ENCODE results near the gene PRKCA.

GRCh38 chr17:66300956-66301355 lies 1.5 kb upstream of the PRKCA start:
- no peak for TF ChIP-seq GABPB1 (CRISPR knock-in tag; IDR thresholded peaks at IDR 0.05)
- no peak for TF ChIP-seq CTCF (IDR thresholded peaks at IDR 0.05)
- no peak for TF ChIP-seq TP53 (CRISPR knock-in tag; IDR thresholded peaks at IDR 0.05)
- TF ChIP-seq FOXJ3 (CRISPR knock-in tag; IDR thresholded peaks at IDR 0.05; ENCODE audit: borderline replicate concordance): no peak
- no peak for TF ChIP-seq ESRRA (CRISPR knock-in tag; IDR thresholded peaks at IDR 0.05; ENCODE audit: borderline replicate concordance)
- TF ChIP-seq FOXP4 (CRISPR knock-in tag; IDR thresholded peaks at IDR 0.05): no peak
- no peak for TF ChIP-seq ZBTB43 (CRISPR knock-in tag; IDR thresholded peaks at IDR 0.05)
- TF ChIP-seq CREM (CRISPR knock-in tag; IDR thresholded peaks at IDR 0.05): no peak
- no peak for TF ChIP-seq USF2 (CRISPR knock-in tag; IDR thresholded peaks at IDR 0.05)
- no peak for TF ChIP-seq ATF6 (CRISPR knock-in tag; IDR thresholded peaks at IDR 0.05)
- TF ChIP-seq USF1 (CRISPR knock-in tag; IDR thresholded peaks at IDR 0.05): no peak
- no peak for TF ChIP-seq E2F4 (CRISPR knock-in tag; IDR thresholded peaks at IDR 0.05; ENCODE audit: borderline replicate concordance, low read depth)

Measured in WTC11 (cell line).